Measurements from ENCODE around the gene HEMK1.

- TF ChIP-seq, protein P1, sequence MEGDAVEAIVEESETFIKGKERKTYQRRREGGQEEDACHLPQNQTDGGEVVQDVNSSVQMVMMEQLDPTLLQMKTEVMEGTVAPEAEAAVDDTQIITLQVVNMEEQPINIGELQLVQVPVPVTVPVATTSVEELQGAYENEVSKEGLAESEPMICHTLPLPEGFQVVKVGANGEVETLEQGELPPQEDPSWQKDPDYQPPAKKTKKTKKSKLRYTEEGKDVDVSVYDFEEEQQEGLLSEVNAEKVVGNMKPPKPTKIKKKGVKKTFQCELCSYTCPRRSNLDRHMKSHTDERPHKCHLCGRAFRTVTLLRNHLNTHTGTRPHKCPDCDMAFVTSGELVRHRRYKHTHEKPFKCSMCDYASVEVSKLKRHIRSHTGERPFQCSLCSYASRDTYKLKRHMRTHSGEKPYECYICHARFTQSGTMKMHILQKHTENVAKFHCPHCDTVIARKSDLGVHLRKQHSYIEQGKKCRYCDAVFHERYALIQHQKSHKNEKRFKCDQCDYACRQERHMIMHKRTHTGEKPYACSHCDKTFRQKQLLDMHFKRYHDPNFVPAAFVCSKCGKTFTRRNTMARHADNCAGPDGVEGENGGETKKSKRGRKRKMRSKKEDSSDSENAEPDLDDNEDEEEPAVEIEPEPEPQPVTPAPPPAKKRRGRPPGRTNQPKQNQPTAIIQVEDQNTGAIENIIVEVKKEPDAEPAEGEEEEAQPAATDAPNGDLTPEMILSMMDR (IDR thresholded peaks at IDR 0.05; ENCODE audit: low read depth, low read length, poor library complexity, severe bottlenecking), result no peak
- no peak for TF ChIP-seq EZH2phosphoT487 (IDR thresholded peaks at IDR 0.05; ENCODE audit: borderline replicate concordance, low read length)
Observed at GRCh38 chr3:50600141-50600753, 30.9 kb downstream of the HEMK1 start.

Measured in DOHH2 (cell line).